NCI-H2029 treated with DMSO at 0.1 percent for 48 hours (cell line): ENCODE data around the gene TRA2A.
"Not testable (repeated sequence)": the region's sequence is repeated elsewhere in the genome, so short reads cannot be mapped to it uniquely, and the experiment has no call there.

Source experiments
- DNase-seq: peaks from one replicate; lab custom pipeline; 2025; lab: John Stamatoyannopoulos, UW

TRA2A gene

DNA sequence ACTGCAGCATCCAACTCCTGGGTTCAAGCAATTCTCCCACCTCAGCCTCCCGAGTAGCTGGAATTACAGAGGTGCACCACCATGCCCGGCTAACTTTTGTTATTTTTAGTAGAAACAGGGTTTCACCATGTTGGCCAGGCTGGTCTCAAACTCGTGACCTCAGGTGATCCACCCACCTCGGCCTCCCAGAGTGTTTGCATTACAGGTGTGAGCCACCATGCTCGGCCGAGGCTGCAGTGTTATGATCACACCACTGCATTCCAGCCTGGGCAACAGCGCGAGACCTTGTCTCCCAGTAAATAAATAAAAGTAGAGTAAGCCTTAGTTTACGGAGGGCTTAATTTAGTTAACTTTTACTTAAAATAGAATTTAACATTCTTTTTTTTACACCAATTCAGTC lies 37.8 kb downstream of the TRA2A start:
- no peak for DNase-seq

DNA sequence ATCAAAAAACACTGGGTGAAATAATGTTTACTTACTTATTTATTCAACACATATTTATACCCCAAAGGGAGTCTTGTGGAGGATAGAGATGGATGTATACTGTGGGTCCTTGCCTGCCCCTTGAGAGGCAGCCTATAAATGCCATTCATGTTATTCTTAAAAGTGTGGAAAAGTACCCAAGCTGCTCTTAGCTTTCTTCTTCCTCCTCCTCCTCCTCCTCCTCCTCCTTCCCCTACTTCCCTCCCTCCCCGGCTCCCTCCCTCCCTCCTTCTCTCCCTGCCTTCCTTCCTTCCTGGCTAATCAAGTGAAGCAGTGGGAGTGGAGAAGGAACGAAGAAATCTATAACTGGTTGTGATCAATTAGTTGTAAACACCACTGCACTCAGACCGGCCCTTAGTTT lies 40.3 kb downstream of the TRA2A start:
- DNase-seq, result no peak

DNA sequence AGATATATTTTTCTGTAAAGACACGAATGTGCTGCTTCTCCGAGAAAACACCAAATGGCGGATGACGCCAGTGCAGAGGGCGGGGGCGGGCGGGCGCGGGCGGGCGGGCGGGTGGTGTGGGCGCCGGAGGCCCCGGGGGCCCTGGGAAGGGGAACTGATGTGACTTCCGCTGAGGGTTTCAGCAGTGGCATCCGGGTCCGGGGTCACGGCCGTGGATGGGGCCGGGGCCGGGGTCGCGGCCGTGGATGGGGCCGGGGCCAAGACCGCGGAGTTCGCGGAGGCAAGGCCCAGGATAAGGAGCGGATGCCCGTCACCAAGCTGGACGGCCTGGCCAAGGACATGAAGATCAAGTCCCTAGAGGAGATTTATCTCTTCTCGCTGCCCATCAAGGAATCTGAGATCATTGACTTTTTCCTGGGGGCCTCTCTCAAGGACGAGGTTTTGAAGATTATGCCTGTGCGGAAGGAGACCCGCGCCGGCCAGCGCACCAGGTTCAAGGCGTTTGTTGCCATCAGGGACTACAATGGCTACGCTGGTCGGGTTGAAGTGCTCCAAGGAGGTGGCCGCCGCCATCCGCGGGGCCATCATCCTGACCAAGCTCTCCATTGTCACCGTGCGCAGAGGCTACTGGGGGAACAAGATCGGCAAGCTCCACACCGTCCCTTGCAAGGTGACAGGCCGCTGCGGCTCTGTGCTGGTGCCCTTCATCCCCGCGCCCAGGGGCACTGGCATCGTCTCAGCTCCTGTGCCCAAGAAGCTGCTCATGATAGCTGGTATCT lies 41.2 kb downstream of the TRA2A start:
- no peak for DNase-seq

GRCh38 chr7:23488714-23489113 lies 43.1 kb downstream of the TRA2A start:
- not testable (repeated sequence) for DNase-seq

- no peak for DNase-seq
Observed at GRCh38 chr7:23487670-23488069, 44.1 kb downstream of the TRA2A start.

GRCh38 chr7:23486002-23486773 lies 45.6 kb downstream of the TRA2A start:
- DNase-seq, result no peak

DNA sequence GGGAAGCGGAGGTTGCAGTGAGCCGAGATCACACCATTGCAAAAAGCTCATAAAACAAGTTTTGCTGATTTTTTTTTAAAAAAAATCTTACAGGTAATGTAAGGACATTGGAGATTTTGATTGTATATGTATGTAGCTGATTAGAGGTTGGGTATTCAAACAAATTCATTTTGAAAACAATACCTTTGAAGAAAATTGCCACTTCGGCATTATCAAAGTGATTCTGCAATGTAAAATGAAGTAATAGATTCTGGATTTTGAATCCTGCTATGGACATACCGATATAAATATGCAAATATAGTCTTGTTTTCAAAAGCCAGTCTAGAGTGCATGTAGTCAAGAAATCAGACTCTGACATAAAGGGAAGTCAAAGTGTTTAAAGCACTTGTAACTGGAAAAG lies 49.1 kb downstream of the TRA2A start:
- DNase-seq, result no peak

GRCh38 chr7:23477962-23478866 lies 53.6 kb downstream of the TRA2A start:
- no peak for DNase-seq

GRCh38 chr7:23477157-23477499 lies 54.7 kb downstream of the TRA2A start:
- no peak for DNase-seq

DNA sequence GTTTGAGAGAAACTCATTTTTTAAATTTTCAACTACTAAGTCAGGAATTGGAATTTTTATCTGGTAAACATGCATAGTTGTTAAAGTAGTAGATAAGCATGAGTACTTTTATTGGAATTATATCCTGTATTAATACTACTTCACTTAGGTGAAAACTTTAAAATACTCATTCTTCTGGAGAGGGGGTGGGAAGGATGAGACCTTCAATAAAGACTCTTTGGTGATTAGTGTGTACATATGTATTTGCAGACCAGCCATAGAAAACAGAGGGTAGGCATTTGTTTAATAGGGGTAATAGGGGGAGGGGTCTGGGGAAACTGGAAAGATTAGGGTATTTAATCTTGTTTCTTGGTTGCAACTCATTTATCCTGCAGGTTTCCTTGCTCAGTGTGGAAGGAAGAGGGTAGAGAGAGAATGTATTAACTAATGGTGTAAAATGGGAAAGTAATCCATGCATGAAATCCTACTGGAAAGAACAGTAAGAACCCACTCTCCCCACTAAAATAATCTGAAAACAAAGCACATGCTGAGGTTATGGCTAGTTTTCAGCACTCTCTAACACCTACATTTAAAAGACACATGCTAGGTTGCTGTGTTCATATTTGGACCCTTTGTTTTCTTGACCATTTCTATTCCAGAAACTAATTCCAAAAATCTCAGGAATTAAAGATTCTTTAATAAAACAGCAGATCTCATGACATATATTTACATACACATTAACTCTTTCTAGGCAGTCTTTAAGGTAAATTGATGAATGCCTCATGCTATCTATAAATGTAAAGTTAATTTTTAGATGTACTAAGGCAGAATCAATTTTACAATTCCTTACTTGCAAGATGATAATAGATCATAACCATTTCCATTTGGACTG lies 55.3 kb downstream of the TRA2A start:
- no peak for DNase-seq

GRCh38 chr7:23475576-23475839 lies 56.3 kb downstream of the TRA2A start:
- DNase-seq, result no peak

GRCh38 chr7:23474829-23475575 lies 56.8 kb downstream of the TRA2A start:
- no peak for DNase-seq

GRCh38 chr7:23474094-23474828 lies 57.5 kb downstream of the TRA2A start:
- no peak for DNase-seq

GRCh38 chr7:23473844-23474093 lies 58.0 kb downstream of the TRA2A start:
- no peak for DNase-seq

DNA sequence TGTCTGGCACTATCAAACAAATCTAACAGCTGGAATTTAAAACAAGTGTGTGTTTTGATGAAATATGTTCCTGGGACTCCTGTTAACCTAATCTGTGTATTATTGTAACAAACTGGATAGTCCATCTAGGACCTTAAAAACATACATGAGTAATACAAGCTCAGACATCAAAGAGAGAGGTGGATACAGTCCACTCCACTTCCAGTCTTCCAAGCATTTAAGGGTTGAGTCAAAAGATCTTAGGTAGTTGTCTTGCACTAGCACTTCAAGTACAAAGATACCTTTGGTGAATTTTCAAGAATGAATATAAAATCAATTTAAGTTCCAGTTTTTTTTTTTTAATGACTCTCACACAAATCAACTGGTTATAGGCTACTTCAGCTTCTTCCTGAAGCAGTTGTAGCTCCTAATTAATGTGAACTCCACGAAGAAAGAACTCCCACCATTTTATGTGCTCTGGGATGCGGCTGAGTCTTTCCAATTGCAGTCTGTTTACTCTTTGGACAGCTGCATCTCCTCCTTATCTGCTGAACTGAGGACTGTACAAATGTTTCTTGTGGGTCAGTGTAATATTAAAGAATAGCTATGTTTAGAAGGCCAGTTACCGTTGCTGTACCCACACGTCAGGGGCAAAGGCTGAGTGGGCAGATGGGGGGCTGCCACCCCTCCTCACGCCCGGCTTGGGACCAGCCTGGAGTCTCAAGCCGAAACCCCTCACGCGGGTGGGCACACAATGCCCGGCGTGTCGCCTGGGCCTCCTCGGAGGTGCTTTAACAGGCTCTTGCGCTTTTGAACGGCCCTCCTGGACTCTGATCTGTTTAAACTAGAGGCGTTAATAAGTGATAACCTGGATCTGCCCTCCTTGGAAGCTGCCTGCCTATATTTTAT lies 58.6 kb downstream of the TRA2A start:
- DNase-seq, result no peak

DNA sequence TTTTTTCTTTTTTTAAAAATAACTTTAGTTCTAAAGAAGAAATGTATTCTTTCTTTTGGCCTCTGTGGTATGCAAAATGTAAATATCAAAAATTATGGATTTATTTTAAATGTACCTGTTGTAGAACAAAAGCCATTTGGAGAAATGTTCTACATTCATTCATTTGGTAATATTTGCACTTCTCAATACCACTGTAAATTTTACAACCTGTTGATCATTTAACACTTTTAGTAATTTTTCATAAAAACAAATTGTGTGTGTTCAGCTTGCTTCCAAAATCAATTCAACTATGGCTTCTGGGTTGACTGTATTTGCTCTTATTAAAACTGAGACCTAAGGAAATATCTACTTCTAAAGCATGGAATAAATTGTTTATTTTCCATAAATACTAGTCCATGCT lies 59.2 kb downstream of the TRA2A start:
- DNase-seq, result no peak

GRCh38 chr7:23472046-23472445 lies 59.7 kb downstream of the TRA2A start:
- DNase-seq, result no peak

DNA sequence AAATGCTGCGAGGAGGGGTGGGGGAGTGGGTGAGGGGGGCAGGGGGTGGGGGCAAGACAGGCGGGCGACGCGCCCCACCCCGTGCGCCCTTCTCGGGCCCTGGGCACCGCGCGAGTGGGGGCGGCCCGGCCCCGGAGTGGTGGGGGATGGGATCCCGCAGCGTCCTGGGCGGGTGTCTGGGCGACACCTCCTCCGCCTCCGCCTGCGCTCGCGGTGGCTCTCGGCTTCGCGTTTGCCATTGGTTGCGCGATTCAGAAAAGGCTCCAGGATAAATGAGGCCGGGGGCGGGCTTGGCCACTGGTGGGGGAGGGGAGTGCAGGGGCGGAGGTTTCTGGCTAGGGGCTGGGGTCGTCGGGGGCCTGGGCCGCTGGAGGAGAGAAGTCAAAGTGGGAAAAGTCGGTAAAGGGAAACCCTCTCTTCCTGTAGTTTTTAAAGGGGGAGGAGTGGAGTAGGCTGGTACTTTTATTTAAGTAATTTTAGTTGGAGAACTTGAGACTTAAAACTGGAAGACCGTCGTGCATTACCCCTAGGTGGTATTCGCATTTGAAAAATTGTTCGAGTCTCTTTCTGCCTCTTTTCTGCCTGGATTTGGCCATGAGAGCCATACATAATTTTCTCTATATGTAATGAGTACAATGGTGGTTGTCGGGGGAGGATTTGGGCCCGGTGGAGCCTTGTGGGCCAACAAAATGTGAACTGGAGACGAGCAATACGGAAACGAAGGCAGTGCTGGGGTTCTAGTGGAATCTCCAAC lies 60.5 kb downstream of the TRA2A start:
- DNase-seq, result no peak
